Endothelial cell of umbilical vein (primary cell): ENCODE data around the gene KLHL34. TPM values are rescaled to one million over a fixed set of nuclear protein-coding genes. Genes with fewer than 3 reads are reported as not detected.

ENCODE experiments used
- BruUV-seq: library from RNA; stranded (reverse); fragments of 400-500 nt; replicated peaks from 2 replicates; lab custom pipeline; 2021; lab: Mats Ljungman, UMichigan
- CTCF ChIA-PET: fragments of 300-600, 350-600 bp; sonication (Branson Sonifier 250); formaldehyde crosslinking; loops from one replicate; lab custom pipeline; 2021; ENCODE audit warnings: antibody characterized with exemption, inconsistent platforms; lab: Charles Lee
- POLR2A ChIA-PET: fragments of 300-600, 350-600 bp; sonication (Branson Sonifier 250); formaldehyde crosslinking; loops from one replicate; lab custom pipeline; 2021; ENCODE audit warnings: antibody characterized with exemption, inconsistent platforms; lab: Charles Lee
- DNase-seq: peaks from one replicate; pipeline ENCODE4 v3.0.0-alpha.2; 2011; ENCODE audit warnings: low read depth, low spot score
- FAIRE-seq: peaks from 2 replicates; lab custom pipeline; 2011; peaks lifted over from hg19 to GRCh38; lab: Jason Lieb, UNC
- H2AFZ ChIP-seq: 2 replicates; pipeline ENCODE4 v1.6.0; 2012; ENCODE audit warnings: low read depth, low read length, control low read depth, inconsistent platforms
- H3K27ac ChIP-seq: 2 replicates; pipeline ENCODE4 v1.5.1; 2011; ENCODE audit warnings: low read depth, mild to moderate bottlenecking, control low read depth, low read length, moderate library complexity; ENCODE audit not compliant: insufficient read depth
- H3K27me3 ChIP-seq, 2 experiments: 2 replicates each; pipeline versions ENCODE4 v1.6.0 to v1.6.1; 2011; ENCODE audit warnings: low read length in 2 of 2, mixed read lengths in 1 of 2; ENCODE audit not compliant: control insufficient read depth in 2 of 2, insufficient read depth in 2 of 2
- H3K36me3 ChIP-seq, 2 experiments: 2 replicates in 1 of 2; 3 replicates in 1 of 2; pipeline ENCODE4 v1.5.1; 2011; ENCODE audit warnings: low read length in 2 of 2, mild to moderate bottlenecking in 1 of 2, moderate library complexity in 1 of 2; ENCODE audit not compliant: control insufficient read depth in 2 of 2, insufficient read depth in 2 of 2; ENCODE audit errors: extremely low read depth in 1 of 2
- H3K4me1 ChIP-seq: 3 replicates; pipeline ENCODE4 v1.5.1; 2011; ENCODE audit warnings: mild to moderate bottlenecking, low read length; ENCODE audit not compliant: control insufficient read depth, insufficient read depth; ENCODE audit errors: extremely low read depth
- H3K4me2 ChIP-seq: 2 replicates; pipeline ENCODE4 v1.6.1; 2011; ENCODE audit warnings: low read length, control low read depth, mixed read lengths; ENCODE audit not compliant: insufficient read depth
- H3K4me3 ChIP-seq, 3 experiments: fragments of 200-600 bp in 1 of 3; sonication (generic), shearing (Covaris generic) in 1 of 3; replicated peaks in 1 of 3; 2 replicates each; pipeline ENCODE4 v1.5.1; 2011 to 2016; ENCODE audit warnings: control low read depth in 3 of 3, low read length in 3 of 3, mild to moderate bottlenecking in 2 of 3, inconsistent platforms in 1 of 3, low read depth in 1 of 3, moderate library complexity in 1 of 3; ENCODE audit not compliant: insufficient read depth in 1 of 3
- H3K79me2 ChIP-seq: 2 replicates; pipeline ENCODE4 v1.6.0; 2012; ENCODE audit warnings: low read length, inconsistent platforms; ENCODE audit not compliant: control insufficient read depth, insufficient read depth
- H3K9ac ChIP-seq: replicated peaks from 2 replicates; pipeline ENCODE3; 2011; ENCODE audit warnings: low read length, control low read depth; ENCODE audit not compliant: insufficient read depth; ENCODE audit errors: extremely low read depth
- H3K9me1 ChIP-seq: replicated peaks from 3 replicates; pipeline ENCODE4 v1.6.0; 2011; ENCODE audit warnings: mild to moderate bottlenecking, low read length; ENCODE audit not compliant: control insufficient read depth, insufficient read depth; ENCODE audit errors: extremely low read depth
- H3K9me3 ChIP-seq: replicated peaks from 2 replicates; pipeline ENCODE4 v1.5.1; 2012; ENCODE audit warnings: low read length, inconsistent platforms; ENCODE audit not compliant: control insufficient read depth, insufficient read depth
- H4K20me1 ChIP-seq: replicated peaks from 2 replicates; pipeline ENCODE3; 2011; ENCODE audit warnings: mild to moderate bottlenecking, low read length; ENCODE audit not compliant: control insufficient read depth, insufficient read depth; ENCODE audit errors: extremely low read depth
- CTCF ChIP-seq, 2 donors: IDR thresholded peaks; 1 replicate in 1 of 2; 2 replicates in 1 of 2; pipeline ENCODE4 v1.5.1; 2011; ENCODE audit warnings: low read length in 2 of 2, mild to moderate bottlenecking in 2 of 2, moderate library complexity in 2 of 2, control low read depth in 1 of 2, inconsistent platforms in 1 of 2, low read depth in 1 of 2; ENCODE audit not compliant: insufficient read depth in 1 of 2; ENCODE audit errors: extremely low read depth in 1 of 2
- EZH2 ChIP-seq: IDR thresholded peaks from 2 replicates; pipeline ENCODE4 v1.6.1; 2012; ENCODE audit warnings: borderline replicate concordance, low read depth, mild to moderate bottlenecking, moderate library complexity, low read length, inconsistent platforms; ENCODE audit not compliant: severe bottlenecking
- FOS ChIP-seq: IDR thresholded peaks from 2 replicates; pipeline ENCODE4 v1.6.1; 2011; ENCODE audit warnings: mild to moderate bottlenecking, low read length, moderate library complexity, borderline replicate concordance; ENCODE audit not compliant: insufficient read depth
- GATA2 ChIP-seq: IDR thresholded peaks from 2 replicates; pipeline ENCODE4 v1.7.0; 2011; ENCODE audit warnings: low read depth, mild to moderate bottlenecking, moderate library complexity, mixed read lengths, low read length; ENCODE audit not compliant: insufficient read length, insufficient read depth
- JUN ChIP-seq: IDR thresholded peaks from 2 replicates; pipeline ENCODE4 v1.6.1; 2011; ENCODE audit warnings: borderline replicate concordance, low read depth; ENCODE audit not compliant: insufficient read length, insufficient read depth
- MAX ChIP-seq: IDR thresholded peaks from 2 replicates; pipeline ENCODE4 v1.6.1; 2011; ENCODE audit not compliant: insufficient read depth, insufficient read length
- MYC ChIP-seq: IDR thresholded peaks from one replicate; pipeline ENCODE4 v1.6.1; 2011; ENCODE audit warnings: mild to moderate bottlenecking, low read depth, low read length
- POLR2A ChIP-seq: IDR thresholded peaks from 2 replicates; pipeline ENCODE4 v1.6.1; 2012; ENCODE audit warnings: low read depth, mild to moderate bottlenecking, control low read depth, low read length
- POLR2AphosphoS5 ChIP-seq: IDR thresholded peaks from 2 replicates; pipeline ENCODE4 v1.6.1; 2012; ENCODE audit warnings: low read depth, mild to moderate bottlenecking, control low read depth, low read length, moderate library complexity; ENCODE audit not compliant: insufficient read depth
- dilution Hi-C: fragments of 300-500 bp; cut with MboI; formaldehyde crosslinking; loops from one replicate; pipeline ENCODE4 v1.15.0; 2019; ENCODE audit warnings: low sequenced_read_pairs; ENCODE audit not compliant: extremely low pct_ligation_motif_present
- intact Hi-C: fragments of 100-400 bp; cut with micrococcal nuclease; formaldehyde crosslinking; loops from one replicate; pipeline ENCODE4 v1.10.0; 2022
- polyA plus RNA-seq, 4 experiments: library from polyadenylated mRNA; depleted of rRNA in 3 of 4; stranded (reverse) in 3 of 4; unstranded in 1 of 4; fragments of >200 nt; gene quantifications; 2 replicates each; pipeline versions ENCODE4 v1.2.1 to v1.2.3, GENCODE V29; 2011 to 2012; ENCODE audit warnings: missing spikeins in 1 of 4
- total RNA-seq: library from RNA; stranded (reverse); gene quantifications from 2 replicates; pipeline ENCODE4 v1.2.3, GENCODE V29; 2021

Gene KLHL34
- total and polyA plus RNA-seq, 2 donors (not counting 3 experiments of a cell fraction or from before 2014, with no cell fraction given): 0.09 TPM; not detected in 1

- BruUV-seq: no TSS peak
- intact Hi-C loops: no loop called here
- Histone ChIP-seq H3K4me3 (no peak overlapping the region), H3K27me3 (no peaks in the 10 kb centered on the region), H3K9ac (no peak overlapping the region), H3K4me1 (no peaks in the 10 kb centered on the region), H3K9me1 (no peaks in the 10 kb centered on the region), H3K27ac (no peak overlapping the region), H4K20me1 (no peaks in the 10 kb centered on the region), H3K36me3 (no peaks in the 10 kb centered on the region), H2AFZ (no peak overlapping the region), H3K9me3 (no peaks in the 10 kb centered on the region), H3K4me2 (no peak overlapping the region), H3K79me2 (no peaks in the 10 kb centered on the region)
- TF ChIP-seq EZH2 (no peak), FOS (no peak), CTCF (IDR thresholded peaks at IDR 0.05; ENCODE audit: extremely low read depth in 1 of 2, insufficient read depth in 1 of 2, low read depth in 1 of 2, low read length in 2 of 2) (no peak), POLR2AphosphoS5 (no peak), POLR2A (no peak), MAX (no peak), MYC (no peak), JUN (no peak), GATA2 (no peak)
- no peak for DNase-seq
- dilution Hi-C loops: no loop called here
- ChIA-PET POLR2A (no interaction called here), CTCF (no interaction called here)
- FAIRE-seq: no peak
Measured at GRCh38 chrX:21616386-21616785, 41.7 kb downstream of the KLHL34 start.
